Measurements from ENCODE around the gene DVL2.
A peak's percentile ranks its signal among the peaks of the same experiment; 100 is the strongest.

Gene DVL2

GRCh38 chr17:7221278-7222092 is 12.8 kb downstream of the DVL2 start:
- H3K27ac ChIP-seq: peak overlapping the region; percentile 98
- DNase-seq (ENCODE audit: low read depth, low spot score): no peak

- H3K27ac ChIP-seq: peak overlapping the region; percentile 98
- DNase-seq (ENCODE audit: low read depth, low spot score): no peak
Measured at GRCh38 chr17:7220593-7221277, 13.6 kb downstream of the DVL2 start.

GRCh38 chr17:7219812-7220592 is 14.3 kb downstream of the DVL2 start, which contains the start of the genes ACADVL and DLG4:
TSS of gene ACADVL (plus strand) at chr17:7219938. CDS start at chr17:7219985, 47 bp downstream.
TSS of gene DLG4 (minus strand) at chr17:7219836.
- peak within 1 kb of the TSS; percentile 98 for H3K27ac ChIP-seq
- no peak for DNase-seq (ENCODE audit: low read depth, low spot score)

- DNase-seq (ENCODE audit: low read depth, low spot score): no peak
- H3K27ac ChIP-seq: peak overlapping the region; percentile 98
Measured at GRCh38 chr17:7219229-7219811, 15.0 kb downstream of the DVL2 start.

GRCh38 chr17:7218758-7219157 is 15.6 kb downstream of the DVL2 start:
- DNase-seq (ENCODE audit: low read depth, low spot score): no peak
- H3K27ac ChIP-seq: peak overlapping the region; percentile 98

GRCh38 chr17:7218166-7218565 is 16.2 kb downstream of the DVL2 start:
- no peak overlapping the region for H3K27ac ChIP-seq
- no peak for DNase-seq (ENCODE audit: low read depth, low spot score)

- no peak for DNase-seq (ENCODE audit: low read depth, low spot score)
- H3K27ac ChIP-seq: no peak overlapping the region
Measured at GRCh38 chr17:7217113-7217987, 17.0 kb downstream of the DVL2 start.

GRCh38 chr17:7216242-7217112 is 17.8 kb downstream of the DVL2 start:
- DNase-seq (ENCODE audit: low read depth, low spot score): no peak
- no peak overlapping the region for H3K27ac ChIP-seq

GRCh38 chr17:7215652-7216180 is 18.6 kb downstream of the DVL2 start:
- no peak overlapping the region for H3K27ac ChIP-seq
- no peak for DNase-seq (ENCODE audit: low read depth, low spot score)

- no peak for DNase-seq (ENCODE audit: low read depth, low spot score)
- H3K27ac ChIP-seq: no peak overlapping the region
Measured at GRCh38 chr17:7215136-7215638, 19.1 kb downstream of the DVL2 start.

GRCh38 chr17:7214300-7215135 is 19.8 kb downstream of the DVL2 start:
- no peak overlapping the region for H3K27ac ChIP-seq
- peak; percentile 64 for DNase-seq (ENCODE audit: low read depth, low spot score)

- DNase-seq (ENCODE audit: low read depth, low spot score): no peak
- no peak overlapping the region for H3K27ac ChIP-seq
Measured at GRCh38 chr17:7213895-7214299, 20.4 kb downstream of the DVL2 start.

- no peak overlapping the region for H3K27ac ChIP-seq
- no peak for DNase-seq (ENCODE audit: low read depth, low spot score)
Measured at GRCh38 chr17:7211491-7212273, 22.6 kb downstream of the DVL2 start.

- no peak overlapping the region for H3K27ac ChIP-seq
- no peak for DNase-seq (ENCODE audit: low read depth, low spot score)
Measured at GRCh38 chr17:7208754-7209460, 25.4 kb downstream of the DVL2 start.

- DNase-seq (ENCODE audit: low read depth, low spot score): no peak
- no peak overlapping the region for H3K27ac ChIP-seq
Measured at GRCh38 chr17:7208027-7208571, 26.2 kb downstream of the DVL2 start.
